ENCODE measurements around the gene BCL6B.

BCL6B gene

DNA sequence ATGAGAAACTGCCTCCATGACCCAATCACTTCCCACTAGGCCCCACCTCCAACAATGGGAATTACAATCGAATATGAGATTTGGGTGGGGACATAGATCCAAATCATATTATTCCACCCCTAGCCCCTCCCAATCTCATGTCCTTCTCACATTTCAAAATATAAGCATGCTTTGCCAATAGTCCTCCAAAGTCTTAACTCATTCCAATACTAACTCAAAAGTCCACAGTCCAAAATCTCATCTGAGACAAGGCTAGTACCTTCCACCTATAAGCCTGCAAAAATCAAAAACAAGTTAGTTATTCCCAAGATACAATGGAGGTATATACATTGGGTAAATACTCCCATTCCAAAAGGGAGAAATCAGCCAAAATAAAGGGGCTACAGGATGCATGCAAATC lies 44.3 kb downstream of the BCL6B start:
- TF ChIP-seq, protein P1, sequence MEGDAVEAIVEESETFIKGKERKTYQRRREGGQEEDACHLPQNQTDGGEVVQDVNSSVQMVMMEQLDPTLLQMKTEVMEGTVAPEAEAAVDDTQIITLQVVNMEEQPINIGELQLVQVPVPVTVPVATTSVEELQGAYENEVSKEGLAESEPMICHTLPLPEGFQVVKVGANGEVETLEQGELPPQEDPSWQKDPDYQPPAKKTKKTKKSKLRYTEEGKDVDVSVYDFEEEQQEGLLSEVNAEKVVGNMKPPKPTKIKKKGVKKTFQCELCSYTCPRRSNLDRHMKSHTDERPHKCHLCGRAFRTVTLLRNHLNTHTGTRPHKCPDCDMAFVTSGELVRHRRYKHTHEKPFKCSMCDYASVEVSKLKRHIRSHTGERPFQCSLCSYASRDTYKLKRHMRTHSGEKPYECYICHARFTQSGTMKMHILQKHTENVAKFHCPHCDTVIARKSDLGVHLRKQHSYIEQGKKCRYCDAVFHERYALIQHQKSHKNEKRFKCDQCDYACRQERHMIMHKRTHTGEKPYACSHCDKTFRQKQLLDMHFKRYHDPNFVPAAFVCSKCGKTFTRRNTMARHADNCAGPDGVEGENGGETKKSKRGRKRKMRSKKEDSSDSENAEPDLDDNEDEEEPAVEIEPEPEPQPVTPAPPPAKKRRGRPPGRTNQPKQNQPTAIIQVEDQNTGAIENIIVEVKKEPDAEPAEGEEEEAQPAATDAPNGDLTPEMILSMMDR (IDR thresholded peaks at IDR 0.05; ENCODE audit: control insufficient read depth, extremely low read depth, insufficient read depth) = no peak
- no peak overlapping the region for H3K4me3 ChIP-seq (ENCODE audit: low read depth, low read length)
- no peak for DNase-seq (ENCODE audit: low read depth)

DNA sequence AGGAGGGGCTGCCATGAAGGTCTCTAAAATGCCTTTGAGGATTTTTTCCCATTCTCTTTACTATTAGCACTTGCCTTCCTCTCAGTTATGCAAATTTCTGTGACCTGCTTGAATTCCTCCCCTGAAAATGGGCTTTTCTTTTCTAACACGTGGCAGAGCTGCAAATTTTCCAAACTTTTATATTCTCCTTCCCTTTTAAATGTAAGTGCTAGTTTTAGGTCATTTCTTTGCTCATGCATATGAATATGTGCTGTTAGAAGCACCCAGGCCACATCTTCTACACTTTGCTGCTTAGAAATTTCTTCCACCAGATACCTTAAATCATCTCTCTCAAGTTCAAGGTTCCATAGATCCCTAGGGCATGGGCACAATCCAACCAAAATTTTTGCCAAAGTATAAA lies 45.4 kb downstream of the BCL6B start:
- no peak for DNase-seq (ENCODE audit: low read depth)
- TF ChIP-seq, protein P1 (IDR thresholded peaks at IDR 0.05; ENCODE audit: control insufficient read depth, extremely low read depth, insufficient read depth) = no peak

DNA sequence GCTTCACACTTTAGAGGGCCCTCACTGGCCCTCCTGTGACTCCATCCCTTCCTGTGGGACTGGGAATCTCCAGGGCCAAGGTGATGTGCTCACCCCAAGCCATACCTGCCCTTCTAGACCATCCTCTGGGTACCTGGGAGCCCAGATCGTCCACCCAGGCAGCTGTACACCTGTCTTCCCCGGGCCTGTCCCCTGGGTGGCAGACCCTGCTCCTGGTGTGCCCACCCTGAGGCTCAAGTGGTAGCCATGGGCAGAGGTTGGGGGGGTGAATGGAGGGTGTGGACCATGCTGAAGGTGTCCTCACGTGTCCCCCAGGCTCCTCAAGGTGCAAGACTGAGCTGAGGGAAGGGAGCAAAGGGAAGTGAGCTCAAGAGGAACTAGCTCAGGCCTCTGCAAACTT lies 47.9 kb downstream of the BCL6B start:
- TF ChIP-seq, protein P1 (IDR thresholded peaks at IDR 0.05; ENCODE audit: control insufficient read depth, extremely low read depth, insufficient read depth) = no peak
- H3K4me3 ChIP-seq (ENCODE audit: low read depth, low read length) = no peak overlapping the region
- no peak for DNase-seq (ENCODE audit: low read depth)

More for the DNA sequence above, 45.4 kb downstream of the BCL6B start:
- H3K4me3 ChIP-seq (ENCODE audit: low read depth, low read length) = no peak overlapping the region

DNA sequence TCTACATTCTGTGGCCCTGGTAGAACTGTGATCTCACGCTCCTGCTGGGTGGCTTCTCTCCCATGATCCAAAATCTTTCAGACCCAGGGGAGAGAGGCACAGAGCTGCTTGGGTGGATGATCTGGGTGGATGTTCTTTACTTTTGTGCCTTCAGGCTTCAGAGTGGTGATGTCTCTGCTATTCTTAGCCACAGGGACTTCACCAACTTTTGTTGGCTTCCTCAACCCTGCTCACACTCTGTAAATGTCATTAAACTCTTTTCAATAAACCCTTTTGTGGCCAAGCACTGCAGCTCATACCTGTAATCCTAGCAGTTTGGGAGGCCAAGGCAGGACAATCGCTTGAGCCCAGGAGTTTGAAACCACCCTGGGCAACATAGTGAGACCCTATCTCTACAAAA lies 49.6 kb downstream of the BCL6B start:
- no peak overlapping the region for H3K4me3 ChIP-seq (ENCODE audit: low read depth, low read length)
- DNase-seq (ENCODE audit: low read depth) = no peak
- TF ChIP-seq, protein P1 (IDR thresholded peaks at IDR 0.05; ENCODE audit: control insufficient read depth, extremely low read depth, insufficient read depth) = no peak

DNA sequence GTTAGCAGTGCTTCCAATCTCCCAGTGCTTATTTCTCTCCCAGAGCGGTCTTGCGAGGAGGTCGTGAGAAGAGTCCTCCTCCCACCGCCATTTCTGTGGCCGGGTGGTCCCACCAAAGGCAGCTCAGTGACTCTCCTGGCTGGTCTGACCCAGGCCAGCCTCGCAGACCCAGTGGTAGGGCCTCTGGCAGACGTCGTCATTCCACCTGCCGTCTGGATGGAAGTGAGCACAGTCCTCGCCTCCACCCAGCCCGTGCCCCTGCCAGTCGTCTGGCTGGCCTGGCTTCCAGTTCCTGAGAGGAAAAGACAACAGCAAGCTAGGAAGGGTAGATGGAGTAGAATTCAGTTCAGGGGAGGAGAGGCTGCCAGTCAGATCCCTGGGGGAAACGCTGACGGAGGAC lies 52.1 kb downstream of the BCL6B start:
- no peak overlapping the region for H3K4me3 ChIP-seq (ENCODE audit: low read depth, low read length)
- TF ChIP-seq, protein P1 (IDR thresholded peaks at IDR 0.05; ENCODE audit: control insufficient read depth, extremely low read depth, insufficient read depth) = no peak
- no peak for DNase-seq (ENCODE audit: low read depth)

DNA sequence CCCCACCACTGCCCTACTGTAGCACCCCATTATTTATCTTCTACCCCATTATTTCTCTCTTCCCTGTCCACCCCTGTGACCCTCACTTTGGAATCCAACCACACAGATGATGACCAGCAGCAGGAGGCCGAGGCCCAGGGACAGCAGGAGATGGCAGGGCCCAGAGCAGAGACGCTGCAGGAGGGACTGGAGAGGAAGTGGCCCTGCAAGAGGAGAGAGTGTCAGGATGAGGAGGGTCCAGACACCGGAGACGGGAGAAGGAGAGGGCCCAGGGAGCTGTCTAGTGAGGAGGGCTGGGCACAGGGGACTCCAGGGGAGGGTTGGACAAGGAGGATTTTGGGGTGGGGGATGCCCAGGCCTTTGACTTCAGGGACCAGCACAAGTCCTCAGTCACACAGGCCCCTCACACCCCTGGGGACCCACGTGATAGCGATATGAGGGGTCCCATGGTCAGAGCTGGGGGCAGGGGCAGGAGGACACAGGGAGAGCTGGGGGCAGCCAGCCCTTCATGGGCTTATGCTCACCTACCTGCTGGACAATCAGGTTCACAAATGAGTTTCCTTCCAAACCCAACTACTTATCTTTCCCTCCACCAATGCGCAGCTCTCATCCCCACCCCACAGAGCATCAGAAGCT lies 55.2 kb downstream of the BCL6B start:
- H3K4me3 ChIP-seq (ENCODE audit: low read depth, low read length) = no peak overlapping the region
- TF ChIP-seq, protein P1 (IDR thresholded peaks at IDR 0.05; ENCODE audit: control insufficient read depth, extremely low read depth, insufficient read depth) = no peak
- no peak for DNase-seq (ENCODE audit: low read depth)

DNA sequence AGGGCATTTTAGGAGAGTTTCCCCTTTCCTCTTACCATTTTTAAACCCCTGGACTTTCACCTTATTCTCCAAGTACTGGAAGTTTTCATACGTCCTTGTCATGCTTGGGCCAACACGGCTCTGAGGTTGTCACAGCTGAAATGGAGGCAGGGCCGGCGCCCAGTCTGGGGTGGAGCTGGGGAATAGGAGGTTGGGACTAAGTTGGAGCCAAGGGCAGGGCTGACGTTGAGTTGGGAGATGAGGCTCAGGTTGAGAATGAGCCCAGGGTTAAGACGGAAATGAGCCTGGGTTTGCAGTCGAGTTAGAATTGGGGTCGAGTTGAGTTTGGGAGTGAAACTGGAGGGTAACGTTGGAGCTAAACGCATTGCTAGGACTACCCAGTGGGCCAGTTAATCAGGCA lies 55.9 kb downstream of the BCL6B start:
- no peak for DNase-seq (ENCODE audit: low read depth)
- TF ChIP-seq, protein P1 (IDR thresholded peaks at IDR 0.05; ENCODE audit: control insufficient read depth, extremely low read depth, insufficient read depth) = no peak
- H3K4me3 ChIP-seq (ENCODE audit: low read depth, low read length) = no peak overlapping the region
